Pulmonary artery endothelial cell (primary cell): ENCODE results near the gene BTN1A1. TPM values are rescaled to one million over a fixed set of nuclear protein-coding genes. Genes with fewer than 3 reads are reported as not detected.
"Not testable (repeated sequence)": the region's sequence is repeated elsewhere in the genome, so short reads cannot be mapped to it uniquely, and the experiment has no call there.

ENCODE experiments used
- DNase-seq: peaks from one replicate; pipeline ENCODE4 v3.0.0-alpha.2; 2011; ENCODE audit warnings: low read depth, low spot score
- total RNA-seq: library from RNA; depleted of rRNA; stranded (reverse); fragments of >200 nt; gene quantifications from 2 replicates; pipeline ENCODE4 v1.2.3, GENCODE V29; 2014

BTN1A1 gene
- total RNA-seq, result not detected in 2 replicates

- no peak for DNase-seq
Measured at GRCh38 chr6:26500102-26500501, at the start of gene BTN1A1. BTN1A1 (plus strand) TSS chr6:26500303; CDS start chr6:26501287, 984 bp downstream.

- DNase-seq, result no peak
Measured at GRCh38 chr6:26452631-26453235, 47.4 kb upstream of the BTN1A1 start.

- DNase-seq, result no peak
Measured at GRCh38 chr6:26454631-26455030, 45.5 kb upstream of the BTN1A1 start.

GRCh38 chr6:26455357-26455970 is 44.6 kb upstream of the BTN1A1 start:
- no peak for DNase-seq

GRCh38 chr6:26457264-26457805 is 42.8 kb upstream of the BTN1A1 start:
- DNase-seq, result peak; percentile 10

GRCh38 chr6:26457806-26458688 is 42.1 kb upstream of the BTN1A1 start, which contains the start of gene BTN2A1:
BTN2A1 (plus strand) TSS chr6:26457955; CDS start chr6:26458637, 682 bp downstream.
- peak; percentile 85 for DNase-seq

- DNase-seq, result no peak
Measured at GRCh38 chr6:26459023-26459810, 40.9 kb upstream of the BTN1A1 start.

GRCh38 chr6:26461353-26461752 is 38.8 kb upstream of the BTN1A1 start:
- DNase-seq, result not testable (repeated sequence)

- no peak for DNase-seq
Measured at GRCh38 chr6:26464014-26464413, 36.1 kb upstream of the BTN1A1 start.

GRCh38 chr6:26464416-26465131 is 35.5 kb upstream of the BTN1A1 start:
- DNase-seq, result no peak

GRCh38 chr6:26465776-26466175 is 34.3 kb upstream of the BTN1A1 start:
- no peak for DNase-seq

GRCh38 chr6:26468829-26469228 is 31.3 kb upstream of the BTN1A1 start:
- no peak for DNase-seq

GRCh38 chr6:26470643-26471042 is 29.5 kb upstream of the BTN1A1 start:
- DNase-seq, result no peak

- DNase-seq, result no peak
Measured at GRCh38 chr6:26471970-26472369, 28.1 kb upstream of the BTN1A1 start.

- no peak for DNase-seq
Measured at GRCh38 chr6:26472549-26473290, 27.4 kb upstream of the BTN1A1 start.

GRCh38 chr6:26473429-26473757 is 26.7 kb upstream of the BTN1A1 start:
- DNase-seq, result no peak

GRCh38 chr6:26473758-26474438 is 26.2 kb upstream of the BTN1A1 start:
- peak; percentile 91 for DNase-seq

- no peak for DNase-seq
Measured at GRCh38 chr6:26474439-26474881, 25.6 kb upstream of the BTN1A1 start.
